SK-N-MC (cell line): Measurements from ENCODE around the gene MED4.

Experiments
- DNase-seq: peaks from one replicate; pipeline ENCODE4 v3.0.0-alpha.2; 2011; ENCODE audit warnings: low read depth, low spot score
- H3K27ac ChIP-seq: fragments of 200-600 bp; sonication (generic); 2 replicates; pipeline ENCODE4 v1.5.1; 2016; ENCODE audit warnings: mixed run types
- H3K36me3 ChIP-seq: fragments of 200-600 bp; sonication (generic); 2 replicates; pipeline ENCODE4 v1.6.1; 2017; ENCODE audit warnings: antibody characterized with exemption, low read length, mixed read lengths; ENCODE audit not compliant: insufficient read depth
- H3K4me3 ChIP-seq: fragments of 200-600 bp; sonication (generic); 2 replicates; pipeline ENCODE4 v1.5.1; 2016
- H3K9ac ChIP-seq: fragments of 200-600 bp; sonication (generic); 2 replicates; pipeline ENCODE4 v1.8.0; 2017; ENCODE audit warnings: mixed run types, mixed read lengths; ENCODE audit not compliant: insufficient read length
- H3K9me3 ChIP-seq: fragments of 200-600 bp; sonication (generic); 2 replicates; pipeline ENCODE4 v1.6.1; 2017; ENCODE audit warnings: low read depth, mild to moderate bottlenecking, antibody characterized with exemption, low read length, moderate library complexity, mixed read lengths
- EZH2 ChIP-seq: fragments of 200-600 bp; sonication (generic); IDR thresholded peaks from one replicate; pipeline ENCODE4 v1.6.1; 2017; ENCODE audit warnings: antibody characterized with exemption
- FOXP2 ChIP-seq: optimal IDR thresholded peaks from 2 replicates; pipeline ENCODE3; 2011; ENCODE audit warnings: mild to moderate bottlenecking, moderate library complexity; ENCODE audit not compliant: insufficient read depth; ENCODE audit errors: extremely low read length, control extremely low read depth
- POLR2AphosphoS5 ChIP-seq: IDR thresholded peaks from 2 replicates; pipeline ENCODE4 v1.6.1; 2012; ENCODE audit warnings: mild to moderate bottlenecking, low read depth, low read length, borderline replicate concordance

Gene MED4

GRCh38 chr13:48028066-48028465, 66.8 kb downstream of the MED4 start:
- DNase-seq, result no peak
- no peak overlapping the region for H3K27ac ChIP-seq
- no peak overlapping the region for H3K9ac ChIP-seq
- no peaks in the 10 kb centered on the region for H3K36me3 ChIP-seq
- H3K4me3 ChIP-seq, result no peak overlapping the region
- TF ChIP-seq EZH2, result no peak
- TF ChIP-seq POLR2AphosphoS5, result no peak
- no peak for TF ChIP-seq FOXP2
- no peaks in the 10 kb centered on the region for H3K9me3 ChIP-seq
